OCI-LY3 (cell line): ENCODE results near the gene DNAH14.

ENCODE experiments used
- EZH2phosphoT487 ChIP-seq: fragments of 200-600 bp; shearing (Covaris generic); IDR thresholded peaks from 2 replicates; pipeline ENCODE4 v1.6.1; 2018; ENCODE audit warnings: antibody characterized with exemption, mixed run types, low read depth
- TF ChIP-seq, protein P1 (sequence below): fragments of 200-600, 300-600 bp; sonication (generic); IDR thresholded peaks from 2 replicates; pipeline ENCODE4 v1.5.1; 2014; ENCODE audit warnings: antibody characterized with exemption, low read length, low read depth

DNA sequence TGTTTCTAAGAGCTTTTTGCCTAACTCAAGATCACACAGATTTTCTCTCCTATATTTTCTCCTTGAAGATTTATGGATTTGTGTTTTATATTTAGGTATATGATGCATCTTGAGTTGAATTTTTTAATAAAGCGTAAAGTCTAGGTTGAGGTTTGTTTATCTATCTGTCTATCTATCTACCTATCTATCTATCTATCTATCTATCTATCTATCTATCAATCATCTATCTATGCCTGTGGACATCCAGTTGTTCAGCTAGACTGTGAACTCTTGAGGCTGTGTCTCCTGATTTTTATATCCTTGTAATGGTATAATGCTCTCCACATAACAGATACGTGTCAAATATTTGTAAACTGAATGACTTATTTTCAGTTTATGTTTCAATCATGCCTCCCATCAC is 120.1 kb downstream of the DNAH14 start:
- TF ChIP-seq, protein P1, sequence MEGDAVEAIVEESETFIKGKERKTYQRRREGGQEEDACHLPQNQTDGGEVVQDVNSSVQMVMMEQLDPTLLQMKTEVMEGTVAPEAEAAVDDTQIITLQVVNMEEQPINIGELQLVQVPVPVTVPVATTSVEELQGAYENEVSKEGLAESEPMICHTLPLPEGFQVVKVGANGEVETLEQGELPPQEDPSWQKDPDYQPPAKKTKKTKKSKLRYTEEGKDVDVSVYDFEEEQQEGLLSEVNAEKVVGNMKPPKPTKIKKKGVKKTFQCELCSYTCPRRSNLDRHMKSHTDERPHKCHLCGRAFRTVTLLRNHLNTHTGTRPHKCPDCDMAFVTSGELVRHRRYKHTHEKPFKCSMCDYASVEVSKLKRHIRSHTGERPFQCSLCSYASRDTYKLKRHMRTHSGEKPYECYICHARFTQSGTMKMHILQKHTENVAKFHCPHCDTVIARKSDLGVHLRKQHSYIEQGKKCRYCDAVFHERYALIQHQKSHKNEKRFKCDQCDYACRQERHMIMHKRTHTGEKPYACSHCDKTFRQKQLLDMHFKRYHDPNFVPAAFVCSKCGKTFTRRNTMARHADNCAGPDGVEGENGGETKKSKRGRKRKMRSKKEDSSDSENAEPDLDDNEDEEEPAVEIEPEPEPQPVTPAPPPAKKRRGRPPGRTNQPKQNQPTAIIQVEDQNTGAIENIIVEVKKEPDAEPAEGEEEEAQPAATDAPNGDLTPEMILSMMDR, result no peak
- no peak for TF ChIP-seq EZH2phosphoT487
